NCI-H2081 treated with DMSO at 0.1 percent for 48 hours (cell line): ENCODE measurements around the gene EXOC2.

Experiments used
- DNase-seq: peaks from one replicate; lab custom pipeline; 2025; lab: John Stamatoyannopoulos, UW

Gene EXOC2

DNA sequence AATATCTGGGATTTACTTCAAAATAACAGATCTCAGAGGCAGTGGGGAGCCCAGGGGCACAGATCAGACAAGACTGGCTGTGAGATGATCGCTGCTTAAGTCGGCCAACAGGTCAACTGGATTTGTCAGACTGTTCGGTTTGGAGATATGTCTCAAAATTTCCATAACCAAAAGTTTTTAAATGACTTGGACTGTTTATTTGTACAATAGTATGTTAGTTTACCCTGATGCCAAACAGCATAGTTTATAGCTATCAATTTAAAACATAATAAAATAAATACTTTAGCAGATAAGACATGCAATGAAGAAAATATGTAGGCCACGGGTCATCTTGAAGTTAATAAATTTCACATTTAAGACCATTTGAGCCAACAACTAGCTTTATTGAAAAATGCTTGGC is 174.7 kb downstream of the EXOC2 start:
- DNase-seq, result no peak

DNA sequence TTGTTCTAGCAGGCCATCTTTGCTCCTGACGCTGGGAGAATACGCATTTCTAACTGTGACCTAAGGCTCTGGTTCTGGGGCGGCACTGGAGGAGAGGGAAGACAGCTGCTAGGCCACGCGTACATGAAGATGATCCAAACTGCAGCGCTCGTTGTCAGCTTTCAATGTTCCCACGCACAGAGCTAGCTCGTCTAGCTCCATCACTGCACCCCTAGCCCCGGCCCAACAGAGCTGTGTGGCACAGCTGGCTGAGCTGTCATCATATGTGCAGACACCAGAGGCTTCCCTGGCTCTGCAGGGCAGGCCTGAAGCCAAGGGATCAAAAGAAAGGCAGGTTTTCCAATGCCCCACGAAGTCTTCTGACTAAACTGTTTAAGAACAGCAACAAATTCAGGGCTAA is 176.7 kb downstream of the EXOC2 start:
- no peak for DNase-seq

DNA sequence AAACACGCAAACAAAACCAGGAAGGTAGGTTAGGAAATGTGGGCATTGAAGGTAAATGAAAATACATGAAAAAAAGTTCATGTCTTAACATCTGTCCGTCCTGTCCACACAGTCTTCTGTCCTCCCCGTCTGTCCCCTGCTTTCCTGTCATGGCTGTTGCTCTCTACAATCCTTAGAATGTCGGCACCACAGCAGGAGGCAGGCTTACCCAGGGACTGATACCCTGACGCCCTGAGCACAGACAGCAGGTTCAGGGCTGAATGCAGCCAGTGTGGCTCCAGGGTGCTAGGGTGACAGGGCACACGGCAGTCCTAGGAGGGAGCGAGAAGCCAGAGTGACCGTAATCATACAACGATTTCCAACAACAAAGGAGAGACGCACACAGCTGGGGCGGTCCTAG is 177.7 kb downstream of the EXOC2 start:
- DNase-seq, result no peak

DNA sequence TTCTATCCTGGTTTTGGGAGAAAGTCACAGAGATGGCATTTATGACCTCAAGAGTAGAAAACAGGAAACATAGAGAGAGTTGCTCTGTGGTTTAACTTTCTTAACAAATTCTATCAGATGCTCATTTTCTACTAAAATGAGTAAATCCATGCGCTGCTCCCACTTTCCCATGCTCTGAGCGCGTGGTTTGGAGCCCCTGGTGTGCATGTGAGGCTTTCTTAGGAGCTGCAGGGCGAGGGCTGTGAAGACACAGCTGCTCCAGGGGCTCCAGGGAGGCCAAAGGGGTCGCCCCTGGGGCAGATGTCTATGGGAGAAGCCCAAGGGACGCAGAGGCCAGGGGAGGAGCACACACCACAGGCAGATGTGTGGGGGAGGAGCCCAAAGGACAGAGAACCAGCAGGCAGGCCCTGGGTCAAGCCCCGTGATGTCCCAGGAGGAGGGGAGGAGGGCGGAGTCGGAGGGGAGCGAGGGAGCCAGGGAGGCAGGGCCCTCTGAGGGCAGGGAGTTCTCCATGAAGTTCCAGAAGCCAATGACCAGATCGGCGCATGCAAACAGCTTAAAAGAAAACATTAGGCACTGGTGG is 178.5 kb downstream of the EXOC2 start:
- DNase-seq, result no peak

DNA sequence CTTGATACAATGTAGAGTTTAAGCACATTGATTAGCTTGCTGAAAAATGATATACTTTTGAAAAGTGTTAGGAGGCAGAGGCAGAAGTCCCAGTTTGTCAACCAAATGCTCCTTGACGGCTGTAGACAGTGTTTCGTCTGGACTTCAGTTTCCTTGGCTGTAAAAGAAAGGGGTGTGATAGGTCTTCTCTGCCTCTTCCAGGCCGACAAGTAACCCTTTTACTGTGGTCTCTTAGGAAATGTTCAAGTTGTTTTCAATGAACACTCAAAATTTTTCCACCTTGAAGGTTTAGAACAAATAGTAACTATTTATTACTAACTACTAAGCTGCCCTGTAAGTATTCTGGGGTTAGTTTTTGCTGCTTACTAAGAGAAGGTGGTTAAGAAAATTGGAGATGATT is 179.0 kb downstream of the EXOC2 start:
- no peak for DNase-seq

DNA sequence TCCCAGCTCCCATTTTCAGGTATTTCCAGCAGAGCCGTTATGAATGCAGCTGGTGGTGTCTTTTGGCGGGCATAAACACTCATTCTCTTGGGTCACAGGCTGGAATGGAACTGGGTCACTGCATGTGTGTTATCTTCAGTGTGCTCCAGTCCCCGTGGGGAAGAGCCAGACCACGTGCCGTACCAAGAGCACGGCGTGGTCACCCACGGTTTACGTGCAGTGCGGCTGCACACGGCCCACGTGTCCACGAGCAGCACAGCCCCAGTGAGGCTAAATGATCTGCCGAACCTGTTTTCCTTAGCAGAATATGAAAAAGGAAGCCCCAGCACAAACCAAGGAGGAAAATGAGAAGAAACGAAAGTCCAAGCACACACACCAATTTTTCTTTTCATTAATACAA is 179.9 kb downstream of the EXOC2 start:
- no peak for DNase-seq

DNA sequence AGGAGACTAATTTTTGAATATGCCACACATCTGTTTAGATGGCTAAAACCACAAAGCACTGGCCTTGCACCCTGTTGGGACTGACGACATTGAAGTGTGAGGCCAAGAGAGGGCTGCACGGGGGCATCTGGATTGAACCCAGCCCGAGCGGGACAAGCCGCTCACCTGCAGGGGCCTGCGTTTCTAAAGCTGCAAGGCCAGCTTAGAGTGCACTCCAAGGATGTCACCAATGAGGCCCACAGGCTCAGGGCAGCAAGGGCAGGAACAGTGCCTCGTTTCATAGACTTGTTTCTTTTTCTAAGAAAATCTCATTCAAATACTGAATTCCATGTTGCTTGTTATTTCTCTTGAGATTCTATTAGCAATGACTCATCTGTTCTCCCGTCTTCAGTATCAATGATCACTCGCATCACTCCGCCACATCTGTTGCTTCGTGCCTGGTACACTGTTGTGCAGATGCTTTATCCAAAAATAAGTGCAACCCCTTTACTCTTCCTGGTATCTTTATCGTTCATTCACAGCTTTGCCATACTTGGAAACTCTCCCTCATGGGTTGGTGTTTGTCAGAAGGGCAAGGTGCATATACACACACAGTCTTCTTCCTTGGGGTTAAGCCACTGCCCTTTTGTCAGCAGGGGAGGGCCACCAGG is 181.3 kb downstream of the EXOC2 start:
- no peak for DNase-seq

DNA sequence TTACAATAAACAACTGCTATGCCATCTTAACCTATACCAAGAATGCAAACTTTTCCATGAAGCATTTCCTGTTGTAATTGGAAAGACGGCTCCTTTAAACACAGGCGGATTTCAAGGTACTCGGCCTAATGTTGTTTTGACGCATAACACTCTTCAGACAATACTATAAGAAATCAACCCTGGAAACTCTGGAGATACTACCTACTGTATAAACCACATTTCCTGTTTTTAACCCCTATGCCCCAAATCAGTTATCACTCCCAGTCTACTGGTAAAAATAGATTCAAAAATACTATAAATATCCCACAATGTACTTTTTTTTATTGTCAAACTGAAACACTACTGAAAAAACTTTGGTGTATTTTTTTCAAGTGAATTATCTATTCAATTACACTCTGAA is 183.3 kb downstream of the EXOC2 start:
- no peak for DNase-seq

DNA sequence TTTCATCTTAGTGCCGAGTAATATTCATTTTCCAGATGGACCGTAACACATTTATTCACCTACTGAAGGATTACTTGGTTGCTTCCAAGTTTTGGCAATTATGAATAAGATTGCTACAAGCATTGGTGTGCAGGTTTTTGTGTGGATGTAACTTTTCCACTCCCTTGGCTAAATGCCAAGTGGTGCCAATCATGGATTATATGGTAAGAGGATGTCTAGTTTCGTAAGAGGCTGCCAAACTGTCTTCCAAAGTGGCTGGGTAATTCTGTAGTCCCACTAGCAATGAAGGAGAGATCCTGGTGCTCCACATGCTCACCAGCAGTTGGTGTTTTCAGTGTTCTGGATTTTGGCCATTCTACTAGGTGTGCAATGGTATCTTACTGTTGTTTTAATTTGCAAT is 184.3 kb downstream of the EXOC2 start:
- DNase-seq, result no peak

DNA sequence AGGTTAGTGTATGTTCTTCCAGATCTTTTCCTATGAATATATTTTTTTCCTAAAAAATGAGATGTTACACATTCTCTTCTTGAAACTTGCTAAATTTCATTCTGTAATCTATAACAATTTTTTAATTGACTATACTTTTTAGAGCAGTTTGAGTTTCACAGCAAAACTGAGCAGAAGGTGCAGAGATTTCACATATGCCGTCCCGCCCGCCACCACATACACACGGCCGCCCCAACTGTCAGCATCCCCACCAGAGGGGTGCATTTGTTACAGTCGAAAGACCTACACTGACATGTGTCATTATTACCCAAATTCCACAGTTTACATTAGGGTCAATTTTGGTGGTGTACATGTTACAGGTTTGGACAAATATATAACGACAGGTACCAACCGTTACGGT is 184.9 kb downstream of the EXOC2 start:
- no peak for DNase-seq

DNA sequence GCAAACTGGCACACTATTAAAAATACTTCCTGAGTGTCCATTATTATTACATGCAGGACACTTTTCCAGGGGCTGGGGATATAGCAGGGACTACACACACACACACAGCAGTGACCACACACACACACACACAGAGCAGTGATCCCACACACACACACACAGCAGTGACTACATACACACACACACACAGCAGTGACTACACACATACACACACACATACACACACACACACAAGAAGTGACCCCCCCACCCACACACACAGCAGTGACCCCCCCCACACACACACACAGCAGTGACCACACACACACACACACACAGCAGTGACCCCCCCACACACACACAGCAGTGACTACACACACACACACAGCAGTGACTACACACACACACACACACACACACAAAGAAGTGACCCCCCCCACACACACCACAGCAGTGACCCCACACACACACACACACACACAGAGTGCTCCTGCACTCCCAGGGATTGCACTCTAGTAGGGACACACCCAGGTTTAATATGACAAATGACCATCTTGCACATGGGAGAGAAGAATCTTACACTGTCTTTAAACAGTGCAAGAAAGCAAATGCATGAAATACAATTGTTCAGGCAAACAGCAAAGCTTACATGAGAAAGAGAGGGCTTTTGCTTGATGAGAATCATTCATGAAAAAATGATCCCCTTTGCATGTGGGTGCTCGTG is 185.9 kb downstream of the EXOC2 start:
- no peak for DNase-seq

DNA sequence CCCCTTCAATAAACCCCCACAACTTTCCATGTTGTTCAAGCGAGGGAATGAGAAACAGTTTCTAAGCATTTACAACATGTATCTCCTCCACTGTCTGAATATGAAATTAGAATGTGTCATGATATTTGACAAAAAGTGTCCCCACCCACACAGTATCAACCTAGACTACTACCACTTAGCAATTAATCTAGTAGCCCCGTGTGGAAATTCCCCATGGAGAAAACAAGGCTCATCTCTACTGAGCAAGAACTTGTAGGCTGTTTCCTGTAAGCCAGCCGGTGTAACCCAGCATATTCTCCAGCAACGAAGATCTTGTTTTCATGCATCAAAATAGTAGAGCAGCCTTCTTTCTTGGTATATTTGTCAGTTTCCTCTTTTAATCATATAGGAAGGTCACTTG is 186.4 kb downstream of the EXOC2 start:
- no peak for DNase-seq

DNA sequence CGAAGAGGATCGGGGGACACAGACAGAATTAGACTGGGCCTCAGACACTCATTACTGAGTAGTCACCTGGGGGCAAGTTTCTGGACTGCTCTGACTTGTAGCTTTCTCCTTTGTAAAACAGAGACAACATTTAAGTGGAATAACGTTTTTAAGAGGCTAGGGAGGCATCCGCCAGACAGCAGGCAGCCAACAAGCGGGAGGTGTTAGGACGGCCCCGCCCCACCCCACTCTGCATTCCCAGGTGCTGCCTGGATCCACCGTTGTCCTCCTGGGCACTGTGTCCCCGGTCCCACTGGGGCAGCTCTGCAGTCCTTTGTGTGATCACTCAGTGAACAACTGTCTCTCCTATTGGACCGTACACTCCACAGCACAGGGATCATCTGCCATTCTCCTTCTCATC is 187.6 kb downstream of the EXOC2 start:
- no peak for DNase-seq

DNA sequence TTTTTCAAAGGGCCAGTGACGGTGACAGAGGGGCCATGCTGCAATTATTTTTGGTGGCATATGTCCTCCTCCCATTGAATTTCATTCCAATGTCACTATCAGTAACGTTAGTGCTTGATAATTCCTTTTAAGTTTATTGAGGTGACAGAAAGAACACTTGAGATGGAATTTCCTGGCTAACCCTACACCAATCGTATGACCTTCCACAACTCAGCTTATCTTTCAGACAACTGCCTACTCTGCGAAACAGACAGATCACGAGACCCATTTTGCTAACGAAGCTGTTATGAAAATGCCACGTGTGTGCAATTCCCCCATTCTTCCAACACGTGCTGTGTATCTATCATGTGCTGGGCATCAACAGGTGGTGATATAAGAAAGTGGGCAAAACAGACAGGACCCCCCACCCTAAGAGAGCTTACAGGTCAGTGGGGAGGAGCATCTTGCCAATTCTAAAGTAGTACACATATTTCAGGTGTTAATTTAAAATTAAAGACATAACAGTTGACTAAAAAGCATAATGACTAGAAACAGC is 188.4 kb downstream of the EXOC2 start:
- no peak for DNase-seq

DNA sequence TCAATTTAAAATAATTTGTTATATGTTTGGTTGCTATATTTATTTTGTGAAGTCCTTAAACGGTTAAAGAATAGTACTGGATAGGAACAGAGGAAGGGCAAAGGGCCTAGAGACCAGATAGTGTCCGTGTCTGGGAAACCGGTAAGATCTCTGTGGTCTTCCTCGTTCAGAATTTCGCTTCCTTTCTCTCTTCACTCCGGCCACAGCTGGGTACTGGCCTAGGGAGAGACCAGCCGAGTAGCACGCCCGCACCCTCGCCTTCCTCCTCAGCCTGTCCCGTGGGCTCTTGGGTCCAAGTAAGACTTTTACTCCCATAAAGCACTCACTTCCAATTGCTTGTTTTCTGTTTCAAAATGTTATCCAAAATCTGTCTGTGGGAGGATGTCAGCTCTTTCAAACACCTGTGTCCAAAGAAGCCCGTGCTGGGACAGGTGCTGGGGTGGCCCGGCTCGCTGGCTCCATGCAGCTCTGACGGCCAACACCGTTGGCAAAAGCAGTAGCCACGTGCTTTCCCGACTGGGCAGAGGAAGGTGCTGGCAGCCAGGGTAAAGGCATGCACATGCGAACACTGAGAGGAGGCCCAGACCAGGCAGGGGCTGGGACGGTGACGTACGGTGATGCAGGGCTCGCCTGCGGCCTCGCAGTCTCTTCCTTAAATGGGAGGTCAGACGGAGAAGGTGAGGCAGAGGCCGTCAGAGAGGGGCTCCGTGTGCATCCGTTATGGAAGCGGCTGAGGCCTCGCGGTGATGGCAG is 189.2 kb downstream of the EXOC2 start:
- DNase-seq, result no peak

DNA sequence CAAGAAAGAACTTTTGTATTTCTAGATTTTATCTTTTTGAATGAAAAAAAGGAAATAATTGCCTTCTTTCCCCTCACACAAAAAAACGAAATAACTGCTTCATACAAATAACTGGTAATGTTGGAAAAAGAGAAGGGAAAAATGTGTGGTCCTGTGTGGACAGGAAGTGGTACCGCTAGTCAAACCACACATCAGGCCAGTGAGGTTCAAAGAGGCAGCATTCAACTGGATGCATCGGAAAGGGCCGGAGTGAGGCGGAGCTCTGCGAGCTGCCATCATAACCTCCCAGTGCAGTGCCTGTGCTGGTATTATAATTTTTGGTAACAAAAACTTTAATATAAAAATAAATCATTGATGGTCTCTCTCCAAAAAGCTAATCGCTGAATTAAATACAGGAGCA is 190.2 kb downstream of the EXOC2 start:
- no peak for DNase-seq

DNA sequence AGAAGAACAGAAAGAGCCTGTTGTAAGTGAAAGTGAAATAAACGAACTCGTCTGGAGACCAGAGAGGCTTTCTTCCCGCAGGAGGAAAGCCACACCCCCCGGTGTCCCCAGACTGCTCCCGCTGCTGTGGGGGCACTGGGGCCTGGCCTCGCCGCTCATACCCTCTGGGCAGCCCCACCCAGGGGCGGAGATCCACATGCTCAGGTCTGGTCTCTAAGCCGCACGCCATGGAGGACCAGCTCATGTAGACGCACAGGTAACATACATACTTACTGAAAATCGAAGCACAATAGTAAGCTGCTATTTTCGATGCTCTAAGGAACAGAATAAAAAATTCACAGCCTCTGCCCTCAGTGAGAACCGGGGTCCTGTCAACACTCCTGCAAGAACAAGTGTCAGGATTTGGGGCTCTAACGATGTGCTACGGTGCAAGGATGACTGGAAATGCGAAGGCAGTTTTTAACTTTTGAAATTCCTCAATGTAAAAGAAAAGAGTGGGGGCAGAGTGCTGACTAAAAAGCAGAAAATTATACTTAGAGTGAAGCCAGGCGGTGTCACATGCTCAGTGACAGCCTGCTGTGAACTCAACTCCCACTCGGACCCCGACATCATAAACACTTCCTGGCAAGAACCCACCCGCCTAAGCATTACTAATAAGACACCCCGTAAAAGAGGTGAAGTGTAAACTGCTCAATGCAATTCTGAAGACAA is 190.9 kb downstream of the EXOC2 start:
- no peak for DNase-seq

DNA sequence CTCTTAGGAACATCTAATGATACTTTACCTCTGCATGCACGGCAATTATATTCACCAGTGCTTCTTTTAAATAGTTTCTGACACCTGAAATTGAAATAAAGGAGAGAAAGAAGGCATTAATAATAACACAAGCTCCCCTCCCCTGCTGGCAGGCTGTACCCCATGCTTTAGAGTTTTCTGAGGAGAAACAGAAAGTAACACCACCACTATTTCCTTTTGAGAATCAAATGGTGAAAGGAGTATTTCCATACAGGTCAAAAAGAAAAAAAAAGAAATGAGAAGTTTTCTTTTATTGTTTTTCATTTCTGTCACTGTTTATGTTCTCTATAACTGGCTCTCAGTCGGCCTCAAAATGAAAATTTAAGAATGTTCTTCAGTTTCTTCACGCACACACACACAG is 193.3 kb downstream of the EXOC2 start:
- no peak for DNase-seq

DNA sequence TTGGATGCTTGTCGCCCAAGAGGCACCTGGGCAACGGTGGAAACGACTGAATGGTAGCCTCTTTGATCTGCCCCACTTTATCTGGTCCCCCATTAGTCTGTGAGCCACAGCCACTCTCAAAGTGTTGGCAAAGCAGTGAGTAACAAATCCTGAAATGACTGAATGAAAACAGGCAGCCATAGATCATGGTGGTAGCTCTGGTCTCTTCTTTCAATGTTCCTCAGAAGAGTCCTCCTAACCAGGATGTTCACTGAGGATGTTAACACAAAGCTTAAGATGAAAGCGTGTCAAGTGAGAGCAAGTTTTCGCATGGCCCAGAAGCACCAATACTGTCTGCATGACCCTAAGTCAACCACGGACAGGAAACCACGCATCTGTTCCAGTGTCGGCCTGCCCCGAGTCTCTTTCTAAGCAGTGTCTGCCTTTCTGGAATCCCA is 194.1 kb downstream of the EXOC2 start:
- no peak for DNase-seq

DNA sequence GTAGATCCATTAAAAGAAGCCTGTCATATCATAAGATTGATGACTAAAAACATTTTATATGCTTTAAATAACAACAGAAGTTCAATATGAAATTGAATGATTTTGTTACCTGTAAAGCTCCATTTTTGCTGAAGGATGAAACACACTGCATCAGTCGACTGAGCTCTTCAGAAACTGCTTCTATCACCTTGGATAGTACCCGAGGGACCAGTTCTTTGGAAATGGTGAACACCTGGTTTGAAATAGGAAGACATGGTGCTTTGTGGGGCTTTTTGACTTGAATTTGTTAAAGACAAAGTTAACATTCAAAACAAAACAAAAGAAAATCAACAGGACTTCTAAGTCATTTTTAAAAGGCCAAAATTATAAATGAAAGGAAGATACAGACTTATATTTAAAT is 195.7 kb downstream of the EXOC2 start:
- DNase-seq, result no peak

DNA sequence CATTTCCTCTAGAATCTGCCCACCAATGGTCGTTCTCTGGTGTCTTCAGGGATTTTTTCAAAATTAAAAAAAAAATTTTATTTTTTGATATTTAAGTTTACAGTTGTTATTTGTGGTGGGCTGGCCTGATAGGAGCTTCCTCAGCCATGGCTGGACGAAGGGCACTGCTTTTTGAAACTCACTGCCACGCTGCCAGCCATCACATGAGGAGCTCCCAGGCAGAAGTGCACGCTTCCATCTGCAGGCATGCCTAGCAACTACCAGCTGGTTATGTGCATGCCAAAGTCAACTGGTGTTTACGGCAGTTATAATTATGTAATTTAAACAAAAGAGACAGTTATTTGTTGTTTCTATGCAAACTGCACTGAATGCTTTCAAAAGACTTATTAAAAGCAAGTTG is 196.3 kb downstream of the EXOC2 start:
- no peak for DNase-seq

DNA sequence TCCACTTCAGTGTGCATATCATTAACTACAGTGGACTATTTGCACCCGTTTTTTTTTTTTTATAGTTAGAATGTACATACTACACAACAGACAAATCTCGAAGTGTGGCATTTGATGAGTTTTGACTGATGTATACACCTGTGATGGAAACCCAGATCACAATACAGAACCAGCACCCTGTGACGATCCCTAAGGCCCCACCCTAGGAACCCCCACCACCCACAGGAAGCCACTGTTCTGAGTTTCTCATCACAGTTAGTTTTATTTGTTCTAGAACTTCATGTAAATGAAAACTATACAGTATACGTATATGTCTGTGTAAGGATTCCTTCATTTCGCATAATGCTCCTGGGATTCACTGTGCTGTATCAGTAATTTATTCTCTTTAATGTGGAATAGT is 198.5 kb downstream of the EXOC2 start:
- no peak for DNase-seq
